Neuronal stem cell (in vitro differentiated cells): ENCODE results near the gene CDH12.

Source experiments
- DNase-seq: peaks from one replicate; pipeline ENCODE4 v3.0.0-alpha.2; 2013; ENCODE audit warnings: low spot score
- H2AFZ ChIP-seq: one replicate; pipeline ENCODE4 v1.6.1; 2013; ENCODE audit warnings: mild to moderate bottlenecking, low read length, inconsistent platforms
- H2AK5ac ChIP-seq: 2 replicates; pipeline ENCODE4 v1.6.1; 2013; ENCODE audit warnings: low read depth, mild to moderate bottlenecking, inconsistent platforms, low read length, moderate library complexity, mixed read lengths
- H2BK120ac ChIP-seq: 2 replicates; pipeline ENCODE4 v1.6.1; 2013; ENCODE audit warnings: low read depth, mild to moderate bottlenecking, inconsistent platforms, low read length, moderate library complexity, mixed read lengths
- H2BK12ac ChIP-seq: one replicate; pipeline ENCODE4 v1.6.1; 2013; ENCODE audit warnings: low read length, inconsistent platforms
- H2BK15ac ChIP-seq: 2 replicates; pipeline ENCODE4 v1.6.1; 2013; ENCODE audit warnings: mild to moderate bottlenecking, low read length, inconsistent platforms, mixed read lengths
- H2BK5ac ChIP-seq: one replicate; pipeline ENCODE4 v1.6.1; 2013; ENCODE audit warnings: inconsistent platforms, mild to moderate bottlenecking, low read length, moderate library complexity
- H3K14ac ChIP-seq: one replicate; pipeline ENCODE4 v1.6.1; 2013; ENCODE audit warnings: low read length, inconsistent platforms
- H3K18ac ChIP-seq: 2 replicates; pipeline ENCODE4 v1.6.1; 2013; ENCODE audit warnings: low read length, inconsistent platforms
- H3K23ac ChIP-seq: 2 replicates; pipeline ENCODE4 v1.6.1; 2013; ENCODE audit warnings: low read depth, mild to moderate bottlenecking, mixed read lengths, low read length, inconsistent platforms; ENCODE audit not compliant: poor library complexity
- H3K27ac ChIP-seq: replicated peaks from 3 replicates; pipeline ENCODE4 v1.5.1; 2013; ENCODE audit warnings: low read length, inconsistent platforms
- H3K27me3 ChIP-seq, 3 experiments: 2 replicates each; pipeline ENCODE4 v1.6.1; 2013; ENCODE audit warnings: low read length in 3 of 3, mild to moderate bottlenecking in 2 of 3, inconsistent platforms in 1 of 3, low read depth in 1 of 3, mixed read lengths in 1 of 3, moderate library complexity in 1 of 3; ENCODE audit not compliant: control insufficient read depth in 3 of 3, insufficient read depth in 3 of 3
- H3K36me3 ChIP-seq, 2 donors: replicated peaks in 1 of 2; 2 replicates each; pipeline ENCODE4 v1.6.1; 2013; ENCODE audit warnings: low read length in 2 of 2; ENCODE audit not compliant: control insufficient read depth in 2 of 2, insufficient read depth in 2 of 2
- H3K4ac ChIP-seq: 2 replicates; pipeline ENCODE4 v1.6.1; 2013; ENCODE audit warnings: inconsistent platforms, mild to moderate bottlenecking, low read length, moderate library complexity
- H3K4me1 ChIP-seq, 2 donors: 1 replicate in 1 of 2; 2 replicates in 1 of 2; pipeline ENCODE4 v1.6.1; 2013; ENCODE audit warnings: low read length in 2 of 2, low read depth in 1 of 2; ENCODE audit not compliant: control insufficient read depth in 2 of 2, insufficient read depth in 1 of 2
- H3K4me2 ChIP-seq: one replicate; pipeline ENCODE4 v1.6.1; 2013; ENCODE audit warnings: mild to moderate bottlenecking, low read length, inconsistent platforms; ENCODE audit not compliant: insufficient read depth, poor library complexity, severe bottlenecking
- H3K4me3 ChIP-seq, 2 donors: 2 replicates each; pipeline ENCODE4 v1.5.1; 2013; ENCODE audit warnings: low read length in 2 of 2, mild to moderate bottlenecking in 2 of 2, inconsistent platforms in 1 of 2, moderate library complexity in 1 of 2
- H3K79me1 ChIP-seq: one replicate; pipeline ENCODE4 v1.6.1; 2013; ENCODE audit warnings: low read depth, mild to moderate bottlenecking, inconsistent platforms, low read length, moderate library complexity
- H3K9ac ChIP-seq: one replicate; pipeline ENCODE4 v1.6.1; 2013; ENCODE audit warnings: mild to moderate bottlenecking, low read depth, low read length, inconsistent platforms; ENCODE audit not compliant: poor library complexity
- H3K9me3 ChIP-seq, 2 donors: replicated peaks in 1 of 2; 2 replicates each; pipeline versions ENCODE3 to v1.6.1; 2013; ENCODE audit warnings: low read length in 2 of 2, mild to moderate bottlenecking in 2 of 2, inconsistent platforms in 1 of 2, low read depth in 1 of 2, mixed read lengths in 1 of 2, moderate library complexity in 1 of 2; ENCODE audit not compliant: control insufficient read depth in 2 of 2, insufficient read depth in 1 of 2
- H4K8ac ChIP-seq: one replicate; pipeline ENCODE4 v1.6.1; 2013; ENCODE audit warnings: low read depth, mild to moderate bottlenecking, inconsistent platforms, low read length, moderate library complexity
- H4K91ac ChIP-seq: one replicate; pipeline ENCODE4 v1.6.1; 2013; ENCODE audit warnings: low read length, low read depth, mild to moderate bottlenecking, inconsistent platforms; ENCODE audit not compliant: poor library complexity
- WGBS, 2 donors: extraction: QIAGEN DNeasy Blood & Tissue Kit; methylation state at CpG; one replicate each; pipeline ENCODE4 v1.1.7; 2013; ENCODE audit warnings: missing lambda C conversion rate in 2 of 2, mixed read lengths in 1 of 2; ENCODE audit not compliant: insufficient read length in 2 of 2, insufficient replicate concordance in 1 of 2; ENCODE audit errors: extremely low coverage in 2 of 2; 5-methylcytosine and 5-hydroxymethylcytosine counted together

The CDH12 gene

GRCh38 chr5:22250528-22250927 is 602.6 kb downstream of the CDH12 start:
- H3K27ac ChIP-seq: no peak overlapping the region
- no peak overlapping the region for H2BK120ac ChIP-seq
- no peaks in the 10 kb centered on the region for H3K9me3 ChIP-seq
- no peaks in the 10 kb centered on the region for H3K36me3 ChIP-seq
- no CpG with 5 or more reads among the region's 4 CpGs for WGBS, 2 donors
- H2BK12ac ChIP-seq: no peak overlapping the region
- H3K23ac ChIP-seq: no peak overlapping the region
- DNase-seq: no peak
- no peaks in the 10 kb centered on the region for H3K79me1 ChIP-seq
- no peak overlapping the region for H4K91ac ChIP-seq
- H3K4ac ChIP-seq: no peak overlapping the region
- H2AFZ ChIP-seq: peak overlapping the region; percentile 19
- no peak overlapping the region for H2AK5ac ChIP-seq
- H3K18ac ChIP-seq: no peak overlapping the region
- no peak overlapping the region for H4K8ac ChIP-seq
- H3K4me2 ChIP-seq: no peak overlapping the region
- no peak overlapping the region for H3K9ac ChIP-seq
- H3K4me3 ChIP-seq: no peak overlapping the region
- H3K4me1 ChIP-seq: no peaks in the 10 kb centered on the region
- H3K27me3 ChIP-seq: no peaks in the 10 kb centered on the region
- no peak overlapping the region for H2BK5ac ChIP-seq
- no peak overlapping the region for H3K14ac ChIP-seq
- no peak overlapping the region for H2BK15ac ChIP-seq

GRCh38 chr5:22249209-22249729 is 603.9 kb downstream of the CDH12 start:
- no peak overlapping the region for H2BK5ac ChIP-seq
- 100% methylated on average over 4 of the region's 7 CpGs; no CpG with 5 or more reads in 1 of the 2 donors for WGBS, 2 donors

GRCh38 chr5:22245770-22246169 is 607.4 kb downstream of the CDH12 start:
- Histone ChIP-seq H3K14ac (no peak overlapping the region), H3K4ac (no peak overlapping the region), H3K27ac (no peak overlapping the region), H3K18ac (no peak overlapping the region), H3K27me3 (no peaks in the 10 kb centered on the region), H3K4me1 (no peaks in the 10 kb centered on the region), H3K4me2 (no peak overlapping the region), H3K36me3 (no peaks in the 10 kb centered on the region), H3K23ac (no peak overlapping the region), H2BK120ac (no peak overlapping the region), H2AFZ (no peak overlapping the region), H4K8ac (no peak overlapping the region), H3K9me3 (no peaks in the 10 kb centered on the region), H2BK5ac (no peak overlapping the region), H3K4me3 (no peak overlapping the region), H4K91ac (no peak overlapping the region), H2BK12ac (no peak overlapping the region), H2AK5ac (no peak overlapping the region), H3K79me1 (no peaks in the 10 kb centered on the region), H3K9ac (no peak overlapping the region), H2BK15ac (no peak overlapping the region)
- DNase-seq: no peak

More at GRCh38 chr5:22249209-22249729, 603.9 kb downstream of the CDH12 start:
- H4K91ac ChIP-seq: no peak overlapping the region
- H3K23ac ChIP-seq: no peak overlapping the region
- H2AK5ac ChIP-seq: no peak overlapping the region
- no peaks in the 10 kb centered on the region for H3K4me1 ChIP-seq
- H3K4ac ChIP-seq: no peak overlapping the region
- no peak overlapping the region for H3K27ac ChIP-seq
- no peak for DNase-seq
- no peaks in the 10 kb centered on the region for H3K9me3 ChIP-seq
- no peaks in the 10 kb centered on the region for H3K36me3 ChIP-seq
- no peak overlapping the region for H2BK15ac ChIP-seq
- H3K4me2 ChIP-seq: no peak overlapping the region
- H2AFZ ChIP-seq: no peak overlapping the region
- H3K18ac ChIP-seq: no peak overlapping the region
- no peak overlapping the region for H2BK12ac ChIP-seq
- H4K8ac ChIP-seq: no peak overlapping the region
- no peaks in the 10 kb centered on the region for H3K27me3 ChIP-seq
- no peak overlapping the region for H3K14ac ChIP-seq
- H3K4me3 ChIP-seq: no peak overlapping the region
- no peak overlapping the region for H2BK120ac ChIP-seq
- no peak overlapping the region for H3K9ac ChIP-seq
- H3K79me1 ChIP-seq: no peaks in the 10 kb centered on the region

- Histone ChIP-seq H3K36me3 (no peaks in the 10 kb centered on the region), H3K9me3 (no peaks in the 10 kb centered on the region), H2BK15ac (no peak overlapping the region), H2BK5ac (no peak overlapping the region), H3K4me1 (no peaks in the 10 kb centered on the region), H3K79me1 (no peaks in the 10 kb centered on the region), H3K14ac (no peak overlapping the region), H3K4me3 (no peak overlapping the region), H3K23ac (no peak overlapping the region), H2AK5ac (no peak overlapping the region), H3K27ac (no peak overlapping the region), H2AFZ (peak overlapping the region; percentile 15), H3K4ac (no peak overlapping the region), H2BK12ac (no peak overlapping the region), H4K8ac (no peak overlapping the region), H2BK120ac (no peak overlapping the region), H3K9ac (no peak overlapping the region), H3K18ac (no peak overlapping the region), H3K27me3 (no peaks in the 10 kb centered on the region), H3K4me2 (no peak overlapping the region), H4K91ac (no peak overlapping the region)
- no CpG with 5 or more reads among the region's 4 CpGs for WGBS, 2 donors
- no peak for DNase-seq
These were observed 610.6 kb downstream of the CDH12 start for GRCh38 chr5:22242532-22242931.
